ENCODE data around the gene CXCL14.

DNA sequence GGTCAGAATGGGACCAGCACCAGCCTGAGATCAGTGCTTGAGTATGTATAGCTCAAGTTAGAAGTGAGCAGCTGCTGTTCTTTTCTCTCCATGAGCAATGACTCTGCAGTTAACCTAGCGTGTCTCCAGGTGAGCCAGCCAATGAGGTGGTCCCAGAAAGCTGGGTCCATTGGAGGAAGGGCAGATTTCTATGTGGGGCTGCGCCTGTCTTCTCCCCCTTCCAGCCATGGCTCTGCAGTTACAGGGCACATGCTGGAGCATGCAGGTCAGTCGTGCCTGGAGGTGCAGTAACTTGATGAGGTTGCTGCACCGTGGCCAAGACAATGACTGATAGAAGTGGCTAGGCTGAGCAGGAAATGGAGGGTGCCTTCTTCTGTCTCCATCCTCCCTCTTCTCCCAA is 29.6 kb upstream of the CXCL14 start:
- TF ChIP-seq CTCF (IDR thresholded peaks at IDR 0.05), result no peak
- TF ChIP-seq POLR2A (IDR thresholded peaks at IDR 0.05), result no peak
- TF ChIP-seq EP300 (IDR thresholded peaks at IDR 0.05; ENCODE audit: low read depth), result no peak
- no peak for TF ChIP-seq POLR2AphosphoS5 (IDR thresholded peaks at IDR 0.05)
